GM18873 (cell line): Measurements from ENCODE around the gene UBTF.
"Not testable (repeated sequence)": the region's sequence is repeated elsewhere in the genome, so short reads cannot be mapped to it uniquely, and the experiment has no call there.

ENCODE experiments used
- ATAC-seq: cut with Tn5 transposase; IDR thresholded peaks from one replicate; pipeline ENCODE4 v1.9.1; 2021; ENCODE audit warnings: mild to moderate bottlenecking, moderate library complexity, moderate number of reproducible peaks; ENCODE audit not compliant: unreplicated experiment, low FRiP score

Gene UBTF

GRCh38 chr17:44247876-44248736 is 28.6 kb upstream of the UBTF start:
- no peak for ATAC-seq

- ATAC-seq, result no peak
Measured at GRCh38 chr17:44247440-44247841, 28.0 kb upstream of the UBTF start.

GRCh38 chr17:44241106-44241624 is 21.7 kb upstream of the UBTF start:
- ATAC-seq, result no peak

- ATAC-seq, result not testable (repeated sequence)
Measured at GRCh38 chr17:44237886-44238285, 18.4 kb upstream of the UBTF start.

GRCh38 chr17:44236444-44236991 is 17.0 kb upstream of the UBTF start:
- no peak for ATAC-seq

- no peak for ATAC-seq
Measured at GRCh38 chr17:44235583-44235936, 16.1 kb upstream of the UBTF start.

- ATAC-seq, result no peak
Measured at GRCh38 chr17:44233582-44233981, 14.1 kb upstream of the UBTF start.

- no peak for ATAC-seq
Measured at GRCh38 chr17:44232061-44232460, 12.6 kb upstream of the UBTF start.

- ATAC-seq, result no peak
Measured at GRCh38 chr17:44230140-44230539, 10.7 kb upstream of the UBTF start.

GRCh38 chr17:44229090-44229489 is 9.6 kb upstream of the UBTF start:
- ATAC-seq, result no peak

- no peak for ATAC-seq
Measured at GRCh38 chr17:44223541-44224071, 4.1 kb upstream of the UBTF start.

- ATAC-seq, result no peak
Measured at GRCh38 chr17:44222112-44222869, 2.8 kb upstream of the UBTF start.

GRCh38 chr17:44221862-44222111 is 2.3 kb upstream of the UBTF start:
- no peak for ATAC-seq

- no peak for ATAC-seq
Measured at GRCh38 chr17:44221084-44221861, 1.8 kb upstream of the UBTF start.

- no peak for ATAC-seq
Measured at GRCh38 chr17:44220213-44221083, 973 bp upstream of the UBTF start.

GRCh38 chr17:44219108-44219615 is 313 bp downstream of the UBTF start:
- no peak for ATAC-seq

- ATAC-seq, result no peak
Measured at GRCh38 chr17:44218344-44219107, 949 bp downstream of the UBTF start.

GRCh38 chr17:44217738-44218343 is 1.6 kb downstream of the UBTF start:
- ATAC-seq, result no peak
